HCT116 (cell line): Measurements from ENCODE around the gene SLC34A2. TPM values are rescaled to one million over a fixed set of nuclear protein-coding genes. Genes with fewer than 3 reads are reported as not detected.

Source experiments
- ATAC-seq: fragments of 200-7000 bp; cut with Tn5 transposase; 2 replicates; pipeline ENCODE4 v1.9.1; 2020; ENCODE audit warnings: mild to moderate bottlenecking, moderate library complexity
- BruUV-seq: library from RNA; stranded (reverse); fragments of 400-500 nt; replicated peaks from 2 replicates; lab custom pipeline; 2021; lab: Mats Ljungman, UMichigan
- CTCF ChIA-PET: fragments of 300-600 bp; sonication (Branson Sonifier 250); formaldehyde crosslinking; loops from one replicate; lab custom pipeline; 2021; ENCODE audit warnings: antibody characterized with exemption; lab: Charles Lee
- POLR2A ChIA-PET: fragments of 300-600, 350-600 bp; sonication (Branson Sonifier 250); formaldehyde crosslinking; loops from one replicate; lab custom pipeline; 2021; ENCODE audit warnings: antibody characterized with exemption; lab: Charles Lee
- RAD21 ChIA-PET, 2 experiments: fragments of 300-600 bp; sonication (Branson Sonifier 250); formaldehyde crosslinking; loops; one replicate each; lab custom pipeline; 2023; ENCODE audit warnings: low total read pairs in 2 of 2; ENCODE audit not compliant: uncharacterized antibody in 2 of 2, unreplicated experiment in 2 of 2, low non-redundant PET in 1 of 2; lab: Charles Lee
- DNase-seq: peaks from one replicate; pipeline ENCODE4 v3.0.0-alpha.2; 2010; ENCODE audit warnings: low read depth, low spot score
- H2AFZ ChIP-seq: fragments of 200-600 bp; shearing (Covaris generic), sonication (generic); 2 replicates; pipeline ENCODE4 v1.6.1; 2017; ENCODE audit warnings: low read depth, mixed run types, mixed read lengths, antibody characterized with exemption, low read length; ENCODE audit not compliant: poor library complexity, severe bottlenecking
- H3K27ac ChIP-seq: 2 replicates; pipeline ENCODE4 v1.5.1; 2012; ENCODE audit warnings: low read depth, low read length
- H3K27me3 ChIP-seq: fragments of 200-600 bp; sonication (generic); 2 replicates; pipeline ENCODE4 v1.6.1; 2016; ENCODE audit warnings: mixed run types, low read length, mixed read lengths; ENCODE audit not compliant: insufficient read depth
- H3K36me3 ChIP-seq, 2 experiments: fragments of 200-500 bp in 1 of 2; fragments of 200-600 bp in 1 of 2; sonication (Bioruptor generic) in 1 of 2; sonication (generic) in 1 of 2; 2 replicates each; pipeline versions ENCODE4 v1.5.1 to v1.6.1; 2014 to 2016; ENCODE audit warnings: low read length in 2 of 2, inconsistent platforms in 1 of 2, mixed read lengths in 1 of 2, mixed run types in 1 of 2; ENCODE audit not compliant: insufficient read depth in 2 of 2, control insufficient read depth in 1 of 2
- H3K4me1 ChIP-seq, 2 experiments: fragments of 200-600 bp in 1 of 2; sonication (generic) in 1 of 2; 2 replicates each; pipeline versions ENCODE4 v1.5.1 to v1.6.1; 2012 to 2017; ENCODE audit warnings: low read length in 2 of 2, inconsistent platforms in 1 of 2, mild to moderate bottlenecking in 1 of 2, mixed read lengths in 1 of 2, mixed run types in 1 of 2, moderate library complexity in 1 of 2; ENCODE audit not compliant: insufficient read depth in 2 of 2, control insufficient read depth in 1 of 2
- H3K4me2 ChIP-seq: fragments of 200-600 bp; sonication (generic); 2 replicates; pipeline ENCODE4 v1.6.1; 2017; ENCODE audit warnings: mixed run types, low read length, mixed read lengths
- H3K4me3 ChIP-seq, 2 experiments: fragments of 200-600 bp in 1 of 2; sonication (generic) in 1 of 2; replicated peaks in 1 of 2; 2 replicates each; pipeline ENCODE4 v1.5.1; 2011 to 2016; ENCODE audit warnings: low read length in 2 of 2, control low read depth in 1 of 2, low read depth in 1 of 2, mild to moderate bottlenecking in 1 of 2, mixed read lengths in 1 of 2, mixed run types in 1 of 2
- H3K79me2 ChIP-seq: fragments of 200-600 bp; sonication (generic); 2 replicates; pipeline ENCODE4 v1.6.1; 2017; ENCODE audit warnings: mild to moderate bottlenecking, mixed run types, low read length, moderate library complexity, mixed read lengths; ENCODE audit not compliant: insufficient read depth
- H3K9ac ChIP-seq: fragments of 200-600 bp; sonication (generic); 2 replicates; pipeline ENCODE4 v1.6.1; 2016; ENCODE audit warnings: low read length, mixed read lengths
- H3K9me2 ChIP-seq: fragments of 200-600 bp; sonication (generic), shearing (Covaris generic); 2 replicates; pipeline ENCODE4 v1.6.1; 2017; ENCODE audit warnings: mixed run types, mild to moderate bottlenecking, moderate library complexity; ENCODE audit not compliant: insufficient read depth
- H3K9me3 ChIP-seq, 2 experiments: fragments of 200-500 bp in 1 of 2; fragments of 200-600 bp in 1 of 2; sonication (Bioruptor generic) in 1 of 2; sonication (generic) in 1 of 2; 2 replicates each; pipeline ENCODE4 v1.6.1; 2014 to 2017; ENCODE audit warnings: low read length in 2 of 2, mixed read lengths in 2 of 2, inconsistent platforms in 1 of 2, low read depth in 1 of 2, mild to moderate bottlenecking in 1 of 2, mixed run types in 1 of 2, moderate library complexity in 1 of 2; ENCODE audit not compliant: control insufficient read depth in 1 of 2, insufficient read depth in 1 of 2
- H4K20me1 ChIP-seq: fragments of 200-600 bp; sonication (generic), shearing (Covaris generic); 2 replicates; pipeline ENCODE4 v1.6.1; 2017; ENCODE audit warnings: mixed run types, mild to moderate bottlenecking, moderate library complexity; ENCODE audit not compliant: insufficient read depth
- EZH2 ChIP-seq: fragments of 200-600 bp; sonication (generic); IDR thresholded peaks from 2 replicates; pipeline ENCODE4 v1.6.1; 2017; ENCODE audit warnings: antibody characterized with exemption, mixed run types
- EZH2phosphoT487 ChIP-seq: fragments of 200-600 bp; IDR thresholded peaks from 2 replicates; pipeline ENCODE4 v1.6.1; 2018; ENCODE audit warnings: antibody characterized with exemption, borderline replicate concordance
- FOSL1 ChIP-seq: IDR thresholded peaks from 2 replicates; pipeline ENCODE4 v1.6.1; 2012; ENCODE audit warnings: low read depth
- JUND ChIP-seq: IDR thresholded peaks from 2 replicates; pipeline ENCODE4 v1.6.1; 2012
- POLR2A ChIP-seq: IDR thresholded peaks from 2 replicates; pipeline ENCODE4 v1.7.0; 2011; ENCODE audit warnings: borderline replicate concordance; ENCODE audit not compliant: insufficient read depth, insufficient read length; ENCODE audit errors: extremely low read depth
- RAD21 ChIP-seq: IDR thresholded peaks from 2 replicates; pipeline ENCODE4 v1.6.1; 2012; ENCODE audit warnings: low read depth, mild to moderate bottlenecking
- SIN3A ChIP-seq: IDR thresholded peaks from 2 replicates; pipeline ENCODE4 v1.6.1; 2012; ENCODE audit warnings: low read depth
- SP1 ChIP-seq: IDR thresholded peaks from 2 replicates; pipeline ENCODE4 v1.6.1; 2012; ENCODE audit warnings: low read depth
- SRF ChIP-seq: IDR thresholded peaks from 2 replicates; pipeline ENCODE4 v1.6.1; 2012; ENCODE audit warnings: low read depth
- YY1 ChIP-seq: IDR thresholded peaks from 2 replicates; pipeline ENCODE4 v1.6.1; 2011; ENCODE audit warnings: low read length, low read depth, moderate library complexity, mild to moderate bottlenecking; ENCODE audit not compliant: insufficient replicate concordance; ENCODE audit errors: extremely low read depth
- intact Hi-C: fragments of 100-400 bp; cut with micrococcal nuclease; formaldehyde crosslinking; loops from 2 replicates; pipeline ENCODE4 v1.10.0; 2022
- total RNA-seq: library from RNA; stranded (reverse); gene quantifications from one replicate; pipeline ENCODE4 v1.2.1, GENCODE V29; 2021; ENCODE audit not compliant: unreplicated experiment
- TF ChIP-seq, protein P1 (sequence below): IDR thresholded peaks from 2 replicates; pipeline ENCODE4 v1.6.1; 2012
- TF ChIP-seq, protein P2 (sequence below): IDR thresholded peaks from 2 replicates; pipeline ENCODE4 v1.6.1; 2011; ENCODE audit warnings: mild to moderate bottlenecking, low read length, moderate library complexity; ENCODE audit not compliant: insufficient replicate concordance; ENCODE audit errors: extremely low read depth

The SLC34A2 gene
- total RNA-seq, 1 experiment from 2014 or later, result 2.2 TPM

DNA sequence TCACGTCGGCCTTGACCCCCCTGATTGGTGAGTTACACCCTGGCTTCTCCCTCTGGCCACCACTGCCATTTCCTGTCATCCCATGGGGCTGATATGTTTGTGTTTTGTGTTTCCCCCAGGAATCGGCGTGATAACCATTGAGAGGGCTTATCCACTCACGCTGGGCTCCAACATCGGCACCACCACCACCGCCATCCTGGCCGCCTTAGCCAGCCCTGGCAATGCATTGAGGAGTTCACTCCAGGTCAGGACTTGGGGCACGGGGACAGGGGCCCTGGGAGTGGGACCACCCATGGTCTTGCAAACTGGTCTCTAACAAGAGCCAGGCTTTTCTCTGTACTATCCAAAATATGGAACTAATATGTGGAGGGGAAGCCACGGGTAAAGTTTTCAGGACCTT is 18.7 kb downstream of the SLC34A2 start:
- Histone ChIP-seq H3K27ac (no peak overlapping the region), H3K4me2 (no peak overlapping the region), H3K4me3 (no peak overlapping the region), H3K79me2 (no peaks in the 10 kb centered on the region), H3K36me3 (no peaks in the 10 kb centered on the region), H3K27me3 (no peaks in the 10 kb centered on the region), H2AFZ (no peak overlapping the region), H3K9me3 (no peaks in the 10 kb centered on the region), H3K9ac (no peak overlapping the region), H3K4me1 (no peaks in the 10 kb centered on the region), H3K9me2 (no peaks in the 10 kb centered on the region), H4K20me1 (no peaks in the 10 kb centered on the region)
- POLR2A ChIA-PET, result no interaction called here
- DNase-seq (no peak), ATAC-seq (no peak)
- BruUV-seq, result no TSS peak
- intact Hi-C loops, result no loop called here
- TF ChIP-seq SP1, result no peak
- no peak for TF ChIP-seq YY1
- no peak for TF ChIP-seq POLR2A
- TF ChIP-seq RAD21, result no peak
- no peak for TF ChIP-seq SRF
- TF ChIP-seq EZH2, result no peak
- TF ChIP-seq, protein P1, sequence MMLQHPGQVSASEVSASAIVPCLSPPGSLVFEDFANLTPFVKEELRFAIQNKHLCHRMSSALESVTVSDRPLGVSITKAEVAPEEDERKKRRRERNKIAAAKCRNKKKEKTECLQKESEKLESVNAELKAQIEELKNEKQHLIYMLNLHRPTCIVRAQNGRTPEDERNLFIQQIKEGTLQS, result no peak
- TF ChIP-seq, protein P2, sequence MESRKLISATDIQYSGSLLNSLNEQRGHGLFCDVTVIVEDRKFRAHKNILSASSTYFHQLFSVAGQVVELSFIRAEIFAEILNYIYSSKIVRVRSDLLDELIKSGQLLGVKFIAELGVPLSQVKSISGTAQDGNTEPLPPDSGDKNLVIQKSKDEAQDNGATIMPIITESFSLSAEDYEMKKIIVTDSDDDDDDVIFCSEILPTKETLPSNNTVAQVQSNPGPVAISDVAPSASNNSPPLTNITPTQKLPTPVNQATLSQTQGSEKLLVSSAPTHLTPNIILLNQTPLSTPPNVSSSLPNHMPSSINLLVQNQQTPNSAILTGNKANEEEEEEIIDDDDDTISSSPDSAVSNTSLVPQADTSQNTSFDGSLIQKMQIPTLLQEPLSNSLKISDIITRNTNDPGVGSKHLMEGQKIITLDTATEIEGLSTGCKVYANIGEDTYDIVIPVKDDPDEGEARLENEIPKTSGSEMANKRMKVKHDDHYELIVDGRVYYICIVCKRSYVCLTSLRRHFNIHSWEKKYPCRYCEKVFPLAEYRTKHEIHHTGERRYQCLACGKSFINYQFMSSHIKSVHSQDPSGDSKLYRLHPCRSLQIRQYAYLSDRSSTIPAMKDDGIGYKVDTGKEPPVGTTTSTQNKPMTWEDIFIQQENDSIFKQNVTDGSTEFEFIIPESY, result no peak
- no peak for TF ChIP-seq FOSL1
- RAD21 ChIA-PET, result no interaction called here
- CTCF ChIA-PET, result no interaction called here

DNA sequence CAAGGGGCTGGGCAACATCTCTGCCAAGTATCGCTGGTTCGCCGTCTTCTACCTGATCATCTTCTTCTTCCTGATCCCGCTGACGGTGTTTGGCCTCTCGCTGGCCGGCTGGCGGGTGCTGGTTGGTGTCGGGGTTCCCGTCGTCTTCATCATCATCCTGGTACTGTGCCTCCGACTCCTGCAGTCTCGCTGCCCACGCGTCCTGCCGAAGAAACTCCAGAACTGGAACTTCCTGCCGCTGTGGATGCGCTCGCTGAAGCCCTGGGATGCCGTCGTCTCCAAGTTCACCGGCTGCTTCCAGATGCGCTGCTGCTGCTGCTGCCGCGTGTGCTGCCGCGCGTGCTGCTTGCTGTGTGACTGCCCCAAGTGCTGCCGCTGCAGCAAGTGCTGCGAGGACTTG is 20.6 kb downstream of the SLC34A2 start:
- RAD21 ChIA-PET, result no interaction called here

More for the DNA sequence above, 20.6 kb downstream of the SLC34A2 start:
- Histone ChIP-seq H3K27ac (no peak overlapping the region), H3K9ac (no peak overlapping the region), H3K9me2 (no peaks in the 10 kb centered on the region), H3K4me2 (no peak overlapping the region), H3K4me3 (no peak overlapping the region), H3K36me3 (no peaks in the 10 kb centered on the region), H4K20me1 (no peaks in the 10 kb centered on the region), H3K4me1 (no peaks in the 10 kb centered on the region), H3K9me3 (no peaks in the 10 kb centered on the region), H3K79me2 (no peaks in the 10 kb centered on the region), H2AFZ (no peak overlapping the region), H3K27me3 (no peaks in the 10 kb centered on the region)
- TF ChIP-seq EZH2phosphoT487, result no peak
- TF ChIP-seq, protein P2, result no peak
- no peak for TF ChIP-seq JUND
- no peak for TF ChIP-seq SIN3A
- CTCF ChIA-PET, result no interaction called here
- POLR2A ChIA-PET, result no interaction called here
- no TSS peak for BruUV-seq
- intact Hi-C loops, result no loop called here
- DNase-seq, result no peak
- no peak for ATAC-seq
